C4-2B (cell line): Measurements from ENCODE around the gene SCMH1.

Experiments used
- CTCF ChIP-seq: fragments of 450-650 bp; conservative IDR thresholded peaks from 2 replicates; pipeline ENCODE4 v1.5.1; 2017; ENCODE audit warnings: mild to moderate bottlenecking
- ZFX ChIP-seq: fragments of 450-650 bp; IDR thresholded peaks from 2 replicates; pipeline ENCODE4 v1.6.1; 2017

DNA sequence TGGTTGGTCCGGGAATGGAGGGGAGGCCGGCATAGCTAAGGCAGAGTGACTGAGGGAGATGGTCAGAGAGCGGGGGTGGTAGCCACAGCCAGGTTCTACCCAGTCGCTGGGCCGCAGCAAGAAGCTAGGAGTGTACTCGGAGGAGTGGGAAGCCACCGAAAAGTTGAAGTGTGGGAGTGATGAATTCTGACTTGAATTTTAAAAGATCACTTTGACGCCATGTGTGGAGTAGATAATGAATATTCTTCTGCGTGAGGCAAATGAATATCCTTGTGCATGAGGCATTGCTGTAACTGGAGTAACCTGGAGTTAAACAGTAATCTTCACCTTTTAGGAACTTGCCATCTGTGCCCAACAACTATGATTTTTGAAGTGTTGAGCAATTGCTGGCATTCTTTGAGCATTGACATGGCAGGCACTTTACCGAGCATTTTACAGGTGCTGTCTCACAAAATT is 255.8 kb downstream of the SCMH1 start:
- no peak for TF ChIP-seq CTCF
- no peak for TF ChIP-seq ZFX
